HK-2 (cell line): ENCODE measurements around the gene AEBP1.
A peak's percentile ranks its signal among the peaks of the same experiment; 100 is the strongest.
"Not testable (repeated sequence)": the region's sequence is repeated elsewhere in the genome, so short reads cannot be mapped to it uniquely, and the experiment has no call there.

Experiments used
- DNase-seq: peaks from one replicate; pipeline ENCODE4 v3.0.0-alpha.2; 2018; ENCODE audit not compliant: unreplicated experiment

Gene AEBP1

DNA sequence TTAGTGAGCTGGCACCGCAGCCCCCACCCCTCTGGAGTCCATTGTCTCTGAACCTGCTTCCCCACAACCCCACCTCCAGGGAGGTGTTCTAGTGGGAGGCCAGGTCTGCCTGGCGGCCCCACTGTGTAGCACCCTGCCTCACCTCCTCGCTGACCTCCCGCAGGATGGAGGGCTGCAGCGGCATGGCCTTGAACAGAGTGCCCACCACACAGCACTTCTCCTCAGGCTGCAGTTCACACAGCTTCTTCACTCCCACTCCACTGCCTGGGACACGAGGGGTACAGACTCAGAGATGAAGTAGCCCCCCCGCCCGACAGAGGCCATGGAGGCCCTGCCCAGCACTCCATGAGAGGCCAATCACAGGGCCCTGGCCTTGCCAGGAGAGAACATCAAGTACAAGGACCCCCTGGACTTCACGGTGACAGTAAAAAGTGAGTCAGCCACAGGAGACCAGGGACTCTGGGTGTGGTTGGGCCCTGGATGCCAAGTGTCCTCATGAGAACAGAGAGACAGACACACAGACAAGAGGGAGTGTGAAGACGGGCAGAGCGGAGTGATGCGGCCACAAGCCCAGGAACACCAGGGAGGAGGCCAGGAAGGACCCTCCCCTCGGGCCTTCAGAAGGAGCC is 13.8 kb downstream of the AEBP1 start:
- DNase-seq, result no peak

DNA sequence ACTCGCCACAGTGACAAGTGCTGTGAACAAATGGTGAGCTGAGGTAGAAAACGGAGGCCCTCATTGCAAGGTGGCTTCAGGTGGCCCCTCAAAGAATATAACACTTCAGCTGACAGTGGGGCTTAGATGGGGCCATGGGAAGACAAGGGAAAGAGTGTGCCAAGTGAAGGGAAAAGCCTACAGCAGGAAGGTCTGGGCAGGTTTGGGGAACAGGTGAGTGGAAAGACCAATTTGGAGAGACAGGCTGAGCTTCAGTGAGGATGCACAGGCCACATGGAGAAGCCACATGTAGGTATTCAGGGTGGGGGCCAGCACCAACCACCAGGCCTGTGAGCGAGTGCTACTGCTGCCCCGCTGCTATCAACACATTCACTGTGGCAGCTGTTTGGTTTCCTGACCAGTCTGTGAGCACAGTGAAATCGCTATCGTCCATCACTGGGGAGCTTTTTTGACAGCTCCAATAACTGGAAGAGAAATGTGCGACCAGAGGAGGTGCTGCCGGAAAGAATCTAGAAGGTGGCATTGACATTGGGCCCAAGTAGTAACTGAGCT is 15.8 kb downstream of the AEBP1 start:
- DNase-seq, result no peak

GRCh38 chr7:44120395-44120794 is 16.2 kb downstream of the AEBP1 start:
- DNase-seq, result no peak

- no peak for DNase-seq
Observed at GRCh38 chr7:44121761-44122420, 17.7 kb downstream of the AEBP1 start.

- no peak for DNase-seq
Observed at GRCh38 chr7:44122529-44122928, 18.4 kb downstream of the AEBP1 start.

GRCh38 chr7:44123190-44124003 is 19.3 kb downstream of the AEBP1 start, which contains the start of gene POLD2:
Gene POLD2 (minus strand): TSS chr7:44123548. CDS start chr7:44122053, 1,495 bp downstream.
- peak; percentile 97 for DNase-seq

- DNase-seq, result no peak
Observed at GRCh38 chr7:44124822-44125202, 20.7 kb downstream of the AEBP1 start.

DNA sequence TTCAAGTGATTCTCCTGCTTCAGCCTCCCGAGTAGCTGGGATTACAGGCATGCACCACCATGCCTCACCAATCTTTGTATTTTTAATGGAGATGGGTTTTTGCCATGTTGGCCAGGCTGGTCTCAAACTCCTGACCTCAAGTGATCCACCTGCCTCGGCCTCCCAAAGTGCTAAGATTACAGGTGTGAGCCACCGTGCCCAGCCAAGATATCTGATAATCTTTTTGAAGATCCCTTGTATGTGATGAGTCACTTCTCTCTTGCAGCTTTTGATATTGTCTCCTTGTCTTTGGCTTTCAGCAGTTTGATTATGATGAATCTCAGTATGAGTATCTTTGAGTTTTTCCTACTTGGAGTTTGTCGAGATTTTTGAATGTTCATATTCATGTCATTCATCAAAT is 22.4 kb downstream of the AEBP1 start:
- not testable (repeated sequence) for DNase-seq

- DNase-seq, result no peak
Observed at GRCh38 chr7:44127161-44127560, 23.0 kb downstream of the AEBP1 start.

DNA sequence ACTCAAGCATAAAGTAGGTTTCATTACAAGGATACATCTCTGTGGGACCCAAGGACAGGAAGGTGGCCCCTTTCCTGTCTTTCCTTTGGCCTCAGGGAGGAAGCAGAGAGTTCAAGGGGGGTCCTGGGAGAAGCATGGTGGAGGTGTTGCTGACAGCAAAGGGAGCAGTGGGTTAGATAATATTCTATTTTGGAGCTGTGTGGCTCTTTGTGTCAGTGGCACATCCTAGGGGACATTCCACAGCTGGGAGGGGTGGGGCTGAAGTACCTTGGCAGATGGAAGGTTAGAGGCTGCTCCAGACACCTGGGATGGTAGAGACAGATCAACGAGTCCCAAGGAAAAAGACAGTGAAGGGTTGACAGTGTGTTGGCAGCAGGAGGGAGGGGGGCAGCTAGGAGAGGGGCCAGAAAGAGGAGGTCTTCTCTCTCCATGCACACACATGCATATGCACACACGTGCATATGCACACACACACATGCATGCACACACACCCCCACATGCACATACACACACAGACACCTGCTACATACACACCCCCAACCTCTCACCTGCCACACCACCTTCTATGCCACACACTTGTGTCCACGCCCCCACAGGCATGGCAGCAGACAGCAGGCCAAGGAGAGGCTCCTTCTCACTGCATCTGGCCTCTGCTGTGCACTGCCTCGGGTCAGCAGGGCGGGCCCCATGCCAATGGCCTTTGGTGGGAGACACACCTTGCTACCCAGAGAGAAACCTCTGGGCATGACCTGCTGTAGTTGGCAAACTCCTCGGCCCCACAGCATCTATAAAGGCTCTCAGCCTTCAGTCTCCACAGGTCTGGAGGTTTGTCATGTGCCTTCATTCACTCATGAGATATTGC is 24.8 kb downstream of the AEBP1 start:
- no peak for DNase-seq

- peak; percentile 27 for DNase-seq
Observed at GRCh38 chr7:44131173-44132029, 27.3 kb downstream of the AEBP1 start.

- no peak for DNase-seq
Observed at GRCh38 chr7:44132039-44132438, 27.9 kb downstream of the AEBP1 start.

DNA sequence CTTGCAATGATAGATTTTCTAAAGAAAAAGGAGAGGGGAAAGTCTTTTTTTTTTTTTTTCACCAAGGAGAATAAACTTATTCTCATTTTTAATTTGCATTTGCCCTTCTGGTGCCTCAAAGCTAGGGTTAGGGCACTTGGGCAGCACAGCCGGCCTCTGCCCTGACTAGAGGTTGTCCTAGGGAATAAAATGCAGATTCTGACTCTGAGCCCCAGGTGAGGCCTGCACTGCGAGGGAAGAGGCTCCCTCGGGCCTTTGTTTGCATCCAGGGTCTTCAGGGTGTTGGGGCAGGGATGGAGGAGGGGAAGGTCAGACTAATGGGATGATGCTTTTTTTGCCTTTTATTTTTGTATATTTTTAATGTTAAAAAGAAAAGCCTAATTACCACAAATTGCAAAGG is 29.1 kb downstream of the AEBP1 start:
- DNase-seq, result no peak

GRCh38 chr7:44134943-44135628 is 30.9 kb downstream of the AEBP1 start:
- DNase-seq, result no peak

GRCh38 chr7:44136731-44137130 is 32.6 kb downstream of the AEBP1 start:
- DNase-seq, result no peak

- DNase-seq, result no peak
Observed at GRCh38 chr7:44138698-44139097, 34.6 kb downstream of the AEBP1 start.

GRCh38 chr7:44139311-44140010 is 35.3 kb downstream of the AEBP1 start:
- DNase-seq, result no peak

GRCh38 chr7:44140341-44140740 is 36.2 kb downstream of the AEBP1 start:
- no peak for DNase-seq

- no peak for DNase-seq
Observed at GRCh38 chr7:44141221-44141850, 37.2 kb downstream of the AEBP1 start, which contains the start of gene MYL7. Gene MYL7 (minus strand): TSS chr7:44141332. CDS start chr7:44141305, 27 bp downstream.
